ENCODE data around the gene TMEM30B. TPM values are rescaled to one million over a fixed set of nuclear protein-coding genes. Genes with fewer than 3 reads are reported as not detected.

TMEM30B gene
- total RNA-seq, 4 donors from 2014 or later: 6.6 to 128 (median 81.9) TPM

GRCh38 chr14:61308198-61308597 lies 27.1 kb upstream of the TMEM30B start:
- Histone ChIP-seq H3K4me1 (no peaks in the 10 kb centered on the region), H3K9me3 (peaks cover 0 to 12% (median 3%) of the 10 kb centered on the region in 4 donors), H3K4me3 (no peak overlapping the region), H3K36me3 (no peaks in the 10 kb centered on the region), H3K27ac (no peak overlapping the region), H3K27me3 (no peaks in the 10 kb centered on the region)
- TF ChIP-seq POLR2A (IDR thresholded peaks at IDR 0.05) (no peak), CTCF (IDR thresholded peaks at IDR 0.05) (no peak)
- DNase-seq: no peak

- DNase-seq: no peak
- H3K27me3 ChIP-seq: no peaks in the 10 kb centered on the region
- H3K4me3 ChIP-seq: no peak overlapping the region
- no peak overlapping the region for H3K27ac ChIP-seq
- no peaks in the 10 kb centered on the region for H3K9me3 ChIP-seq
- H3K36me3 ChIP-seq: no peaks in the 10 kb centered on the region
- H3K4me1 ChIP-seq: no peaks in the 10 kb centered on the region
- no peak for TF ChIP-seq CTCF (IDR thresholded peaks at IDR 0.05)
These were observed 23.6 kb upstream of the TMEM30B start for GRCh38 chr14:61304688-61305087.

GRCh38 chr14:61300754-61301153 lies 19.6 kb upstream of the TMEM30B start:
- Histone ChIP-seq H3K27me3 (no peaks in the 10 kb centered on the region), H3K36me3 (no peaks in the 10 kb centered on the region), H3K27ac (no peak overlapping the region), H3K4me1 (peaks cover 0 to 21% (median 0%) of the 10 kb centered on the region in 4 donors), H3K9me3 (no peaks in the 10 kb centered on the region), H3K4me3 (no peak overlapping the region)
- DNase-seq: no peak
- TF ChIP-seq POLR2A (IDR thresholded peaks at IDR 0.05): no peak
- no peak for TF ChIP-seq CTCF (IDR thresholded peaks at IDR 0.05)

GRCh38 chr14:61300209-61300608 lies 19.1 kb upstream of the TMEM30B start:
- TF ChIP-seq CTCF (IDR thresholded peaks at IDR 0.05): no peak
- no peak for TF ChIP-seq POLR2A (IDR thresholded peaks at IDR 0.05)
- H3K4me3 ChIP-seq: no peak overlapping the region
- no peaks in the 10 kb centered on the region for H3K36me3 ChIP-seq
- no peaks in the 10 kb centered on the region for H3K9me3 ChIP-seq
- no peak for DNase-seq
- peaks cover 0 to 21% (median 0%) of the 10 kb centered on the region in 4 donors for H3K4me1 ChIP-seq
- no peaks in the 10 kb centered on the region for H3K27me3 ChIP-seq
- H3K27ac ChIP-seq: no peak overlapping the region

DNA sequence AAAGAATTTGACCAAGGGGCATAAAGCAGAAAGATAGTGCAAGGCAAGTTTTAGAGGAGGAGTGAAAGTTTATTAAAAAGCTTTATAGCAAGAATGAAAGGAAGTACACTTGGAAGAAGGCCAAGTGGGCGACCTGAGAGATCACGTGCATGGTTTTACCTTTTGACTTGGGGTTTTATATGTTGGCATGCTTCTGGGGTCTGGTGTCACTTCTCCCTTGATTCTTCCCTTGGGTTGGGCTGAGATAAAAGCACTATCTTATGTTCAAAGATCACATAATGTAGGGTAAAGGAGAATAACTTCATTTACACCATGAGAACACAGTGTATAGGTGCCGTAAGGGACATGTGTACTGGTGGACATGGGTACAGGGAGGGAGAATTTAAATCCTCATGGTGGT lies 17.7 kb upstream of the TMEM30B start:
- Histone ChIP-seq H3K36me3 (no peaks in the 10 kb centered on the region), H3K27me3 (no peaks in the 10 kb centered on the region), H3K4me1 (peaks cover 0 to 21% (median 0%) of the 10 kb centered on the region in 4 donors), H3K27ac (peak overlapping the region in 2 of 4 donors; percentile 32 to 38), H3K9me3 (no peaks in the 10 kb centered on the region), H3K4me3 (no peak overlapping the region)
- TF ChIP-seq CTCF (IDR thresholded peaks at IDR 0.05): no peak
- TF ChIP-seq POLR2A (IDR thresholded peaks at IDR 0.05): no peak
- peak in 1 of 3 donors; percentile 66 for DNase-seq

DNA sequence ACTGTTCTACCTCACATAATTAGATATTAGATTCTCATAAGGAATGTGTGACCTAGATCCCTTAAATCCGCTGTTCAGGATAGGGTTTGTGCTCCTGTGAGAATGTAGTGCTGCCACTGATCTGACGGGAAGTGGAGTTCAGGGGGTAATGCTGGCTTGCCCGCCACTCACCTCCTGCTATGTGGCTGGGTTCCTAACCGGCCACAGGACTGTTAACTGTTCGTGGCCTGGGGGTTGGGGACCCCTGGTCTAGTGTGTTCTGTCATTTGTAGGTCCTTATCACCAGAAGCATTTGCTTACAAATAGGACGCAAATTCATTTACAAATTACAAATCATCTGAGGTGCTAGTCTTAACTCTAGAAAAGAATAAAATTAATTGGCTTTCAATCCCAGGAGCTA lies 16.4 kb upstream of the TMEM30B start:
- H3K27me3 ChIP-seq: no peaks in the 10 kb centered on the region
- H3K4me1 ChIP-seq: peaks cover 0 to 21% (median 0%) of the 10 kb centered on the region in 4 donors
- H3K36me3 ChIP-seq: no peaks in the 10 kb centered on the region
- peak overlapping the region in 1 of 4 donors; percentile 28 for H3K27ac ChIP-seq
- TF ChIP-seq CTCF (IDR thresholded peaks at IDR 0.05) (no peak), POLR2A (IDR thresholded peaks at IDR 0.05) (no peak)
- H3K9me3 ChIP-seq: no peaks in the 10 kb centered on the region
- no peak for DNase-seq
- no peak overlapping the region for H3K4me3 ChIP-seq

All from Peyer's patch (tissue), 4 donors.